Activated naive CD4-positive, alpha-beta T cell treated with anti-CD3 and anti-CD28 coated beads for 36 hours (primary cell): Measurements from ENCODE around the gene NXPH1. TPM values are rescaled to one million over a fixed set of nuclear protein-coding genes. Genes with fewer than 3 reads are reported as not detected.
"Not testable (repeated sequence)": the region's sequence is repeated elsewhere in the genome, so short reads cannot be mapped to it uniquely, and the experiment has no call there.

Experiments
- CTCF ChIA-PET: fragments of 350-600 bp; sonication (Branson Sonifier 250); formaldehyde crosslinking; loops from one replicate; lab custom pipeline; 2021; ENCODE audit warnings: antibody characterized with exemption; lab: Charles Lee
- DNase-seq: peaks from one replicate; pipeline ENCODE4 v3.0.0-alpha.2; 2020
- H3K27ac Mint-ChIP-seq: one replicate; pipeline ENCODE4 v1.8.0; 2021; ENCODE audit warnings: mild to moderate bottlenecking, mixed read lengths
- H3K27me3 Mint-ChIP-seq: one replicate; pipeline ENCODE4 v1.8.0; 2021; ENCODE audit warnings: low read depth, mixed read lengths
- H3K36me3 Mint-ChIP-seq: one replicate; pipeline ENCODE4 v1.8.0; 2021; ENCODE audit warnings: low read depth, mixed read lengths
- H3K4me1 Mint-ChIP-seq: one replicate; pipeline ENCODE4 v1.8.0; 2021; ENCODE audit warnings: low read depth, mixed read lengths
- H3K4me3 Mint-ChIP-seq: one replicate; pipeline ENCODE4 v1.8.0; 2021; ENCODE audit warnings: mild to moderate bottlenecking, moderate library complexity, mixed read lengths
- H3K9me3 Mint-ChIP-seq: one replicate; pipeline ENCODE4 v1.8.0; 2021; ENCODE audit warnings: mixed read lengths
- intact Hi-C: fragments of 100-400 bp; cut with micrococcal nuclease; formaldehyde crosslinking; loops from one replicate; pipeline ENCODE4 v1.15.1; 2023
- total RNA-seq, 2 experiments: library from RNA; stranded (reverse); gene quantifications; one replicate each; pipeline ENCODE4 v1.2.3, GENCODE V29; 2021

NXPH1 gene
- total RNA-seq, 2 experiments from 2014 or later: not detected

DNA sequence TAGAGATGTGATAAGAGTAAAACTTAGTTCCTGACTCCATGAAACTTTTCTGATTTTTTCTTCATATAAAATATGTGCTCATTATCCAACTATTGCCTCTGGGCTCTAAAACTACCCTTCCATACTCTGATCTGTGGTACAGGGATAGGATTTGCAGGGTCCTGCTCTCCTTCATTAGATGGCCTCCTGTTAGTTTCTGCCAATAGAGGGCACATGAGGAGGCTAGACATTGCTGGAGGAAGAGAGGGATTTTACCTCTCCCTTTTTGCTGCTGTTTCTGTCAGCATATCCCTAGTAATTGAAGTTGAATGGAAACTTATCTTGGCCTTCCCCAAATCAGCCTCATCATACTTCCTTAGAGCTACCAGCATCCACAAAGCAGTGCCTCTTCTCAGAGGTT lies 269.4 kb downstream of the NXPH1 start:
- no peak overlapping the region for H3K4me3 Mint-ChIP-seq
- H3K4me1 Mint-ChIP-seq: no peaks in the 10 kb centered on the region
- DNase-seq: no peak
- no peaks in the 10 kb centered on the region for H3K9me3 Mint-ChIP-seq
- H3K36me3 Mint-ChIP-seq: no peaks in the 10 kb centered on the region
- H3K27ac Mint-ChIP-seq: no peak overlapping the region
- intact Hi-C loops: no loop called here
- CTCF ChIA-PET: no interaction called here
- H3K27me3 Mint-ChIP-seq: no peaks in the 10 kb centered on the region

DNA sequence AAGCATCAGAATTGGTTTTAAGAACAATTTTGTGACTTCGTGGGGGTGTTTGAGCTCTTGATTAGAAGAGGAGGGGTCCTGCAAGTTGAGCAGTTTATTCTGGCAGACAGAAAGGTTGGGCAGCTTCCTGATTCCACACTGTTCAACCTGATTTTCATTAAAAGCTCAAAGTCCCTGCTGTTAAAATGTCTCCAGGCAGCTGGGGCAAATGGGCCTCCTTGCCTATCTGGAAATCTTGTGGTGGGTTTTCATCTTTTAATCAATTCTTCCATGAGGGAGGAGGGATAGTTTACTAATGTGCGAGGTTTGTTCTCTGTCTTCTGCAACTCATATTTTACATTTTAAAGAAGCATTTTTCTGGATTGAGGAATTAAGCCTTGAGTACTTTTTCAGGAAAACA lies 276.7 kb downstream of the NXPH1 start:
- no peaks in the 10 kb centered on the region for H3K27me3 Mint-ChIP-seq
- no peak overlapping the region for H3K27ac Mint-ChIP-seq
- peaks cover 4% of the 10 kb centered on the region for H3K9me3 Mint-ChIP-seq
- intact Hi-C loops: no loop called here
- no peaks in the 10 kb centered on the region for H3K36me3 Mint-ChIP-seq
- H3K4me3 Mint-ChIP-seq: no peak overlapping the region
- CTCF ChIA-PET: no interaction called here
- DNase-seq: no peak
- H3K4me1 Mint-ChIP-seq: no peaks in the 10 kb centered on the region

DNA sequence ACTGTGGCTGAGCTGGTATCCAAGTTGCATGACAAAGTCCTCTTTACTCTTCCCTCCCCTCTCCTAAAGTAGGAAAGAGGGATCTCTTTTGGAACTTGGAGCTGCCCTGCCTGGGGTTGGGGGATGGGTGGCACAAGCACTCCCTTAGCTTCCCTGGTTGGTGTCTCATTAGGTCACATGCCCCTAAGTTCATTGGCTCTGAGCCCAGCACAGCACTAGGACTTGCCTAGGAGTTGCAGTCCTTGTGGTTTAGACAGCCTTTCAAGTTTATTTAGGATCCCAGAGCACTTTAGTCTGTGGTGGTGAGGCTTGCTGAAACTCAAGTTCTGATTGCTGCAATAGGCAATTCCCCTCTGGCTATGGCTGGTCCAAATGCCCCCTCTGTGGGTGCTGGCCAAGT lies 281.4 kb downstream of the NXPH1 start:
- H3K4me3 Mint-ChIP-seq: no peak overlapping the region
- intact Hi-C loops: no loop called here
- H3K27me3 Mint-ChIP-seq: no peaks in the 10 kb centered on the region
- peaks cover 4% of the 10 kb centered on the region for H3K9me3 Mint-ChIP-seq
- CTCF ChIA-PET: no interaction called here
- no peaks in the 10 kb centered on the region for H3K4me1 Mint-ChIP-seq
- no peak for DNase-seq
- no peaks in the 10 kb centered on the region for H3K36me3 Mint-ChIP-seq
- no peak overlapping the region for H3K27ac Mint-ChIP-seq

DNA sequence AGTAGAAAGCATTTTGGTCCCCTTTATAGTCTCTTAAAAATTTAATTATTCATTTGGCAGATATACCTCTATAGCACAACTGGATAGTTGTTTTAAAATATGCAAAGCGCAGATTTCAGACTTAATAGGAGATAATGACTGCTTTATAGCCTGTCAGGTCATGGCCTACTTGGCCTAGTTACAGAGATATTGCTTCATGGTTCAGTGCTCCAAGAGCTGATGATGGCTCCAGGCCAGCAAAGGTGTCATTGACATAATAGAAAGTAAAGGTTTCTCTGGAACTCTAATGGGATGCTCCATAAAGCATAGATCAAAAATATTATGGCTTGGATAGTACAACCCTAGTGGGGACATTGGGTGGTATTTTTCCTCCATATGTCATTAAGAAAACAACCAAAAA lies 285.7 kb downstream of the NXPH1 start:
- intact Hi-C loops: no loop called here
- no peaks in the 10 kb centered on the region for H3K9me3 Mint-ChIP-seq
- no peaks in the 10 kb centered on the region for H3K4me1 Mint-ChIP-seq
- no peaks in the 10 kb centered on the region for H3K36me3 Mint-ChIP-seq
- H3K27ac Mint-ChIP-seq: no peak overlapping the region
- CTCF ChIA-PET: no interaction called here
- H3K27me3 Mint-ChIP-seq: no peaks in the 10 kb centered on the region
- DNase-seq: no peak
- H3K4me3 Mint-ChIP-seq: no peak overlapping the region

DNA sequence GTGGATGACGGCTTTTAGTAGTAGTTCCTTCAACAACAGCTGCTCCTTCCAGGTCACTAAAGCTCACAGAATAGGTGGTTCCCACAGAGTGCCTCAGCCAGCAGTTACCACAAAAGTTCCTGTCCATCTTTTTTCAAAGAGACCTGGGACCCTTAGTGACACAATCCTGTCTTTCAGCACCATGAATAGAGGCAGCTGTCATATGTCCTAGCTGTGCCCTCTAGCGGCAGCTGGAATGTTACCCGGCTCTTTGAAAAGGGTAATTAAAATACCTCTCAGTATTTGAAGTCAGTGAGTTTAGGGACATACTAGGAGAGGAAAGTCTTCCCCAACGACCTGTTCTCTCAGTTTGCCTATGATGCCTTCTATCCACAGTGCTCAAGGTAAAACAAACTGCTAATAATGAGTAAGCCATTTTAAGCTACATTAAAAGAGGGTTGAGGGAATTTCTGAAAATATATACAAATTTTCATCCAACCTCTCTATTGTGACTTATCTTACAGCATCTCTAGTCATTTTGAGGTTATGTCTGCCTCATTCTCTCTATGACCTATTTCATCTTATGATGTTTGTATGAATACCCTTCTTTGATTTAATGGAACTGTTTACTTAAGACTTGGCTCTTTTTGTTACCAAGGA lies 290.8 kb downstream of the NXPH1 start:
- intact Hi-C loops: loop anchor here (1.0 kb wide), 2 partner anchors 287 to 306 kb away; no protein-coding TSS in a partner anchor

DNA sequence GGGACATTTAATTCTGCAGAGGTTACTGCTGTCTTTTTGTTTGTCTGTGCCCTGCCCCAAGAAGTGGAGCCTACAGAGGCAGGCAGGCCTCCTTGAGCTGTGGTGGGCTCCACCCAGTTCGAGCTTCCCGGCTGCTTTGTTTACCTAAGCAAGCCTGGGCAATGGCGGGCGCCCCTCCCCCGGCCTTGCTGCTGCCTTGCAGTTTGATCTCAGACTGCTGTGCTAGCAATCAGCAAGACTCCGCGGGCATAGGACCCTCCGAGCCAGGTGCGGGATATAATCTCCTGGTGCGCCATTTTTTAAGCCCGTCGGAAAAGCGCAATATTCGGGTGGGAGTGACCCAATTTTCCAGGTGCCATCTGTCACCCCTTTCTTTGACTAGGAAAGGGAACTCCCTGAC lies 298.3 kb downstream of the NXPH1 start:
- DNase-seq, intact Hi-C loops, CTCF ChIA-PET, H3K36me3 Mint-ChIP-seq, H3K27ac Mint-ChIP-seq, H3K4me1 Mint-ChIP-seq, H3K27me3 Mint-ChIP-seq, H3K4me3 Mint-ChIP-seq: not testable (repeated sequence)
- peaks cover 13% of the 10 kb centered on the region for H3K9me3 Mint-ChIP-seq

More for the DNA sequence above, 290.8 kb downstream of the NXPH1 start:
- no peaks in the 10 kb centered on the region for H3K4me1 Mint-ChIP-seq
- no peaks in the 10 kb centered on the region for H3K36me3 Mint-ChIP-seq
- peak; percentile 47 for DNase-seq
- CTCF ChIA-PET: interaction anchor here (0.8 to 1.9 kb wide), 6 partner anchors 16 to 305 kb away, joined by 3 to 5 read pairs (median 3); no protein-coding TSS in a partner anchor
- no peaks in the 10 kb centered on the region for H3K9me3 Mint-ChIP-seq
- no peaks in the 10 kb centered on the region for H3K27me3 Mint-ChIP-seq
- no peak overlapping the region for H3K4me3 Mint-ChIP-seq
- H3K27ac Mint-ChIP-seq: no peak overlapping the region

DNA sequence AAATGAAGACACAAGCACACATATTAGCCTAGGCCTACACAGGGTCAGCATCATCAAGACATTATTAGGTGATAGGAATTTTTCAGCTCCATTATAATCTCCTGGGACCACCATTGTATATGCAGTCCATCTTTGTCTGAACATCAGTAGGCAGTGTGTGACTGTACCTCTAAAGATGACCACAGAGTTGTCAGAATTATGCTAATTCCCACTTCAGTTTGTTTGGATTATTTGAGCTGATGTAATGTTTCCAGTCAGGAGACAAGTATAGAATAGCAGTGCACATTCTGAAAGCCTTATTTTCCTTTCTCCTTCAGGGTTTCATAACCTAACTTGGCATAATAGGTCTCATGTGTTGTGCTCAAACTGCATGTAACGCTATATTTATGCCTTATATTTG lies 306.4 kb downstream of the NXPH1 start:
- Mint-ChIP-seq H3K4me1 (no peaks in the 10 kb centered on the region), H3K27me3 (no peaks in the 10 kb centered on the region), H3K27ac (no peak overlapping the region), H3K9me3 (peaks cover 13% of the 10 kb centered on the region), H3K4me3 (no peak overlapping the region), H3K36me3 (no peaks in the 10 kb centered on the region)
- intact Hi-C loops: no loop called here
- CTCF ChIA-PET: interaction anchor here (1.1 kb wide), 1 partner anchor 16 kb away, joined by 3 read pairs; no protein-coding TSS in a partner anchor
- DNase-seq: no peak

DNA sequence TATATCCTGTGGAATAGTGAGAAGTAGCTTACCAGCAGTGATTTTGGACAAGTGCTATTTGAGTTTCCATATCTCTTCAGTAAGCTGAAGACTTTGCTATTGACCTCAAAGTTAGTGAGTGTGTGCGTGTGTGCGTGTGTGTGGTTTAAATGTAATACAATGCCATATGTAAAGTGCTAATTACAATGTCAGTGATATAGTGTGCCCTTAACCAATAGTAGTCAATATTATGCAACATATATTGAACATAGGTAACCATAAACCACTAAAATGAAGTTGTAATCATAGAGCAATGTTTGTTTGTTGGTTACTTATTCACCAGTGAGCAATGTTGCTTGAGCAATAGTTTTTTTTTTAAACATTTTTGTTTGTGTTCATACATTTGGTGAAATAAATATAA lies 309.4 kb downstream of the NXPH1 start:
- intact Hi-C loops: no loop called here
- Mint-ChIP-seq H3K27me3 (no peaks in the 10 kb centered on the region), H3K27ac (no peak overlapping the region), H3K36me3 (no peaks in the 10 kb centered on the region), H3K4me1 (no peaks in the 10 kb centered on the region), H3K9me3 (peaks cover 2% of the 10 kb centered on the region), H3K4me3 (no peak overlapping the region)
- CTCF ChIA-PET: no interaction called here
- DNase-seq: no peak

DNA sequence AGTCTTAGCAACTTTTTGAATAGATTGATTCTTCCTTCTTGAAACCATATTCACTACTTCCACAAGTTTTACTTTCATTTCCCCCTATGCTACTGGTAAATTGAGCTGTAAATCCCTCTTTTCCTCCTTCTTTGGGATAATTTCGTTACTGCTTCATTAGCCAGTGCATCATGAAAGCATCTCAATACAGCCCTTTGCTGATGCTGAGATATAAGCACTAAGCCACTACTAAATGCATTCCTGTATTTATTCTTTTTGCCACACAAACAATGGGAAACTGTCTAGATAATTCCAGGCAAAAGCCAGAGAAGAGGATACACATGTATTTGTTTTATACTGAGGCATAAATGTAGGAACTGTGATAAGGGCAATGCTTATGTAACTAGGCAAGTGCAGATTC lies 313.9 kb downstream of the NXPH1 start:
- Mint-ChIP-seq H3K4me1 (no peaks in the 10 kb centered on the region), H3K36me3 (no peaks in the 10 kb centered on the region), H3K27me3 (no peaks in the 10 kb centered on the region), H3K9me3 (no peaks in the 10 kb centered on the region), H3K4me3 (no peak overlapping the region), H3K27ac (no peak overlapping the region)
- CTCF ChIA-PET: no interaction called here
- intact Hi-C loops: no loop called here
- DNase-seq: no peak

DNA sequence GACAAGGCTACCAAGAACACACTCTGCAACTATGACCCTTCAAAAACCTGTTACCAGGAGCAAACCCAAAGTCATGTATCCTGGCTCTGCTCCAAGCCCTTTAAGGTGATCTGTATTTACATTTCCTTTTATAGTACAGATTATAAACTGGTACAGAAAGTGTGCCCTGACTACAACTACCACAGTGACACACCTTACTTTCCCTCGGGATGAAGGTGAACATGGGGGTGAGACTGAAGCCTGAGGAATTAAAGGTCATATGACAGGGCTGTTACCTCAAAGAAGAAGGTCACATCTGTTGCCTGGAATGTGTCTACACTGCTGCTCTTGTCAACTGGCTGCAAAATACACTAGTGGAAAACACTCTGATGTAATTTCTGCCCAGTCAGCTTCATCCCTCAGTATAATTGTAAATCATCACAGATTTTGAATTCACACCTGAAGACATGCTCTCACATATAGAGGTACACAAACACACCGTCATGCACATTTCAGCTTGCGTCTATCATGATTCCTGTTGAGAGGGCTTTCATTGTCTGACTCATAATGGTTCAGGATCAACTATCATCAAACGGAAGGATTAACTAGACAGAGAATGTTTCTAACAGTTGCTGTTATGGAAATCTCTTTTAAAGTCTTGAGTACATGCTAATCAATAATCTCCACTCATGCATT lies 318.3 kb downstream of the NXPH1 start:
- no peak overlapping the region for H3K4me3 Mint-ChIP-seq
- no peaks in the 10 kb centered on the region for H3K36me3 Mint-ChIP-seq
- CTCF ChIA-PET: no interaction called here
- no peak for DNase-seq
- no peaks in the 10 kb centered on the region for H3K27me3 Mint-ChIP-seq
- intact Hi-C loops: no loop called here
- no peaks in the 10 kb centered on the region for H3K9me3 Mint-ChIP-seq
- no peak overlapping the region for H3K27ac Mint-ChIP-seq
- no peaks in the 10 kb centered on the region for H3K4me1 Mint-ChIP-seq

DNA sequence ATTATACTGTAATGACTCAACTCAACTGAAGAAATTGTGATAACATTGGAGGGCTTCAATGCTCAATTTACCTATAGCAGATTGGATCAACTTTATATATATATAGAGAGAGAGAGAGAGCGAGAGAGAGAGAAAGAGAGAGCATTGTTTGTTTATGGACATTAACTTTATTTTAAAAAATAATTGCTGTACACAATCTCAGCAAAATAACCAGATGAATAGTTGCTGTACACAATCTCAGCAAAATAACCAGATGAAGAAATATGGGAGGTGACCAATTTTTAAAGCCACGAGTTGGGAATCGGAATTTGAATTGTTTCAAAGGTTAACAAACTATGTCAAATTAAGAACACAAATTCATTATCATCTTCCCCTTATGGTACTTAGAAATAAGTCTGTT lies 319.9 kb downstream of the NXPH1 start:
- intact Hi-C loops: no loop called here
- no peaks in the 10 kb centered on the region for H3K4me1 Mint-ChIP-seq
- no peaks in the 10 kb centered on the region for H3K36me3 Mint-ChIP-seq
- H3K27me3 Mint-ChIP-seq: no peaks in the 10 kb centered on the region
- no peak for DNase-seq
- CTCF ChIA-PET: no interaction called here
- no peaks in the 10 kb centered on the region for H3K9me3 Mint-ChIP-seq
- no peak overlapping the region for H3K4me3 Mint-ChIP-seq
- H3K27ac Mint-ChIP-seq: no peak overlapping the region

DNA sequence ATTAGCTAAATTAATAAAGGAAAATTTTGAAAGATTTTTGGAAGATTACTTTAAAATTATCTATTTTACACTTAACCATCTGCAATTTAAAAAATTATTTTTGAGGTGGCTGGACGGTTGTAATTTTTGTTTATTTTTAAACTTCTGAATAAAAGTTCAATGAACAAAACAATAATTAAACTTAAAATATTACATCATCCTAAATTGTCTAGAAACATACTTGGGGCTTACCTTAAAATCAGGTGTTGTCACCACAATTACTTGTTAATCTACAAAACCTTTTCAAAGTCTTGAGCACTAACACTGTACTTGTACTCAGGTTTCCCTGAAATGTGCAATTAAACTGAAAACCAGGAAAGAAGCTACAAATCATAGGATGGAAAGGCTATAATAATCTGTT lies 328.3 kb downstream of the NXPH1 start:
- Mint-ChIP-seq H3K9me3 (no peaks in the 10 kb centered on the region), H3K27me3 (no peaks in the 10 kb centered on the region), H3K4me3 (no peak overlapping the region), H3K4me1 (no peaks in the 10 kb centered on the region), H3K36me3 (no peaks in the 10 kb centered on the region), H3K27ac (no peak overlapping the region)
- DNase-seq: no peak
- CTCF ChIA-PET: no interaction called here
- intact Hi-C loops: no loop called here

DNA sequence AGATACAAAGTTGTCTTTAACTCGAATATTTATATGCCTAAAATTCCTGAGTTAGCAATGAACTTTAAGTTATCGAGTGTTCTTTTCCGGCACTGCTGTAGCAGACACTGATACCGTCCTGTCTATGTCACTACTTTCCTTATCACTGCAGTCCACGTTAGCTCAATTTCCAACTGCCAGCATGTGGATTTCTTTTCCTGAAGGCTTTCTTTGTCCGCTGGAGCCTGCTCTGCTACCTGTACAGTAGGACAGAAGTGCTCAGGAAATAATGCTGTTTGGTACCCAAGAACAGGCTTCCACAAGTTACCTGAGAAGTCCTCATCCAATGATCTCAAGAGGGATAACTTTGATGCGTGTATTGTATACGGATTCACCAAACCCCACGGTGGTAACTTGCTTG lies 329.4 kb downstream of the NXPH1 start:
- Mint-ChIP-seq H3K4me3 (no peak overlapping the region), H3K36me3 (no peaks in the 10 kb centered on the region), H3K4me1 (no peaks in the 10 kb centered on the region), H3K27ac (no peak overlapping the region), H3K27me3 (no peaks in the 10 kb centered on the region), H3K9me3 (no peaks in the 10 kb centered on the region)
- no peak for DNase-seq
- CTCF ChIA-PET: no interaction called here
- intact Hi-C loops: no loop called here
